Measurements from ENCODE around the gene HS3ST3B1. TPM values are rescaled to one million over a fixed set of nuclear protein-coding genes. Genes with fewer than 3 reads are reported as not detected.

HS3ST3B1 gene
- total RNA-seq, 2 donors from 2014 or later = 10.7 to 14.5 TPM

DNA sequence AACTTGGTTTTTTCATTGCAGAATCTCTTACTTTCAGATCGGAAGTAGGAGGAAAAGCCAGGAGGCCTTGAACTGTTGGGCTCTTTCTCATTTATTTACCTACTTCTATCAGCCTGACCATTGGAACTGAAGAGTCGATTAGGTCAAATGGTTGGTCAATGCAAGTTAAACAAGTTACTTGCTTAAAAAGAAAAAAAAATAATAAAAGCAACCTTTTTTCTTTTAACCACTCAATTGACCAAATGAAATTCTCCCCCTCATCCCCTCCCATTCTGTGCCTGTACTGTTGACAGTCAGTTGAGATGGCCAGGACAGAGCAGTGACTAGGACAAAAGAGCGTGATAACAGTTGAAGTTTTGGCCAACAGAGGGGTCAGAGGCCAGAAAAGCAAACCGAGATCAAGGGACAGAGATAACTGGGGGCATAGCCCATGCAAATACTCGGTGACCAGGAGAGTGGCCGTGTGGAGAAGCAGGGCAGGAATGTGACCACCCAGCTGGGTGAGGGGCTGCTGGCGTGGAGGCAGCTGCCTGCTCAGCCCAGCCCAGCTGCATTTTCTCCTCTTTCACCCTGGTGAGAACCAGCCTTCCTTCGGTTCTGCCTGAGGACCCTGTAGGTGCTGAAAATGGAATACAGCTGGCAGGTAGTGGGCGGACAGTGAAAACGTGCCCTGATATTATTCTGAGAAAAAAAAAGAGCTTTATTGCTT is 72.2 kb downstream of the HS3ST3B1 start:
- no peak overlapping the region for H3K27ac Mint-ChIP-seq
- no peaks in the 10 kb centered on the region for H3K36me3 Mint-ChIP-seq (ENCODE audit: low read depth)
- ATAC-seq (replicated peaks) = no peak
- H3K27me3 Mint-ChIP-seq = no peaks in the 10 kb centered on the region
- H3K4me1 Mint-ChIP-seq = no peaks in the 10 kb centered on the region
- H3K9me3 Mint-ChIP-seq = no peaks in the 10 kb centered on the region
- H3K4me3 Mint-ChIP-seq = no peak overlapping the region

DNA sequence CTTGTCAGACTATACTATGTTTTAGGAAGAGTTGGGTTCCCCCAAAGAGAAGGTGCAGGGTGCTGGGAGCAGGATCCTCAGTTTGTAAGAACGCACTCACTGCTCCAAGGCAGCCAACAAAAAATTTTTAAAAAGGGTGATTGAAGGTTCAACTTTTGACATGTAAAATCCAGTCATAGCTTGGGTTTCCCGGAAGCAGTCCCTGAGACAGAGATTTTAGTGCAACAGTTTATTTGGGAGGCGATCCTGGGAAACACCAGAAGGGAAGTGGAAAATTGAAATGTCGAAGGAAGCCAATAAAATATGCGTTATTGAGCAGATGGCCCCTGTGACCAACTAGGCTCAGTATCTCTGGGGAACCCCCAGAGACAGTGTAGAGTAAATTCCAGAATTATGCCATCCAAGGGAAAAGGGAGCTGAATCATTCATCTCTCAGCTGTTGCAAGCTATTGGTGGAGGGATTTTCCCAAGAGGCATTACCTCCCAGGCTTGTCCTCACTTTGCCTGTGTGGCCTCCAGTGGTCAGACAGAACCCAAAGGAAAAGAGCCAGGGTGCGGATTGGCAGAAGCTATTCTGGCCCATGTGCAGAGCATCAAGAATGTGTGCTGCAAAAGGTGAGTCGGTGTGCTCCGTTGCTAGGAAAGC is 72.9 kb downstream of the HS3ST3B1 start:
- no peaks in the 10 kb centered on the region for H3K27me3 Mint-ChIP-seq
- H3K27ac Mint-ChIP-seq = no peak overlapping the region
- no peak for ATAC-seq (replicated peaks)
- H3K36me3 Mint-ChIP-seq (ENCODE audit: low read depth) = no peaks in the 10 kb centered on the region
- no peak overlapping the region for H3K4me3 Mint-ChIP-seq
- no peaks in the 10 kb centered on the region for H3K9me3 Mint-ChIP-seq
- no peaks in the 10 kb centered on the region for H3K4me1 Mint-ChIP-seq

DNA sequence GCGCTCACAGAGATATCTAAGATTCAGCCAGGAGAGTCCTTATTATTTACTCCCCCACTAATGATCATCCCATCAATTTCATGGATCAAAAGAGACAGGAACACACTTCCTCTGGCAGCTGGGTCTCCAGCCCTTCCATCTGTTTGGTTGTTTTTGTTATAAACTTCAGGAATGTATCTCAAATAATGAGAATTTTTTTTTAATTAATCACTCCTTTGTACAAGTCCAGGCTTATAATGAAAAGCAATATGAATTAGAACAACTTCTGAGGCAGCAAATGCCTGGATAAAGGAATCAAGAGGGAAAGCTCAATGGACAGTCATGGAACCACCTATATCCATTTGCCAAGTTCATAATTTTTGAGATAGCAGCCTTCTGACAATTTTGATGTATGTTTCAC is 73.4 kb downstream of the HS3ST3B1 start:
- H3K9me3 Mint-ChIP-seq = no peaks in the 10 kb centered on the region
- H3K36me3 Mint-ChIP-seq (ENCODE audit: low read depth) = no peaks in the 10 kb centered on the region
- no peak overlapping the region for H3K4me3 Mint-ChIP-seq
- H3K27ac Mint-ChIP-seq = no peak overlapping the region
- H3K4me1 Mint-ChIP-seq = no peaks in the 10 kb centered on the region
- H3K27me3 Mint-ChIP-seq = no peaks in the 10 kb centered on the region
- no peak for ATAC-seq (replicated peaks)

DNA sequence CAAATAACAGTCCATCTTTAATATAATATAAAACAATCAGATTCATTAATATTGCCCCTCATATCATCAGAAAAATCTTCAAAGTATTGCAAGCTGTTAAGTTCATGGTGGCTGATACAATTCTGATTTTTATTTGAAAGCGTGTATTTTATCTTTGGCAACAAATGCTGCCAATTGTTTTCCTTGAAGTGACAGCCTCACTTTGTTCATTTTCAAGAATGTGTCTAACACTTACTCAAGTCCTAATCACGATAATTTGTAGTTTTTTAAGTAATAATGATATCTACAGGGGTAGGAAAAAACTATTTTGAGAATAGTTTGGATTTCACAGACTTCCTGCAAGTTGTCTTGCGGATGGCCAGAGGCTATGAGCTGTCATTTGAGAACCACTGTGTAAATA is 75.8 kb downstream of the HS3ST3B1 start:
- no peak for ATAC-seq (replicated peaks)
- Mint-ChIP-seq H3K27ac (no peak overlapping the region), H3K27me3 (no peaks in the 10 kb centered on the region), H3K36me3 (ENCODE audit: low read depth) (no peaks in the 10 kb centered on the region), H3K9me3 (no peaks in the 10 kb centered on the region), H3K4me3 (no peak overlapping the region), H3K4me1 (no peaks in the 10 kb centered on the region)

DNA sequence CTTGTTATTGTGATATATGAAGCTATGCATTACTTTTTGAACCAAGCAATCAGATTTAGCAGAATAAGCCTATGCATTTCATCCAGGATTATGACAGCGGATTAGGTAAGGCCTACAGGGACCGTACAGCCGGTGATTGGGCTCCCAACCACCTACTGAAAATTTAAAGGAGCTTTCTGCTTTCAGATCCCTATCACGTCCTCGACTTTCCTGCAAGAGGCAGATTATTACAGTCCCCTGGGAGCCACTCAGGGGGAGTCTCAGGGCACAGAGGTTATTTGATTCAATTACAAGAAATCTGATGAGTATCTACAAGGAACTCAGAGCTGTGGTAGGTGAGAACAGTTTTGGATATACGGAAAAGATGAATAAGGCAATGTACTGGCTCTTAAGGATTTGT is 80.7 kb downstream of the HS3ST3B1 start:
- Mint-ChIP-seq H3K27me3 (no peaks in the 10 kb centered on the region), H3K36me3 (ENCODE audit: low read depth) (no peaks in the 10 kb centered on the region)

DNA sequence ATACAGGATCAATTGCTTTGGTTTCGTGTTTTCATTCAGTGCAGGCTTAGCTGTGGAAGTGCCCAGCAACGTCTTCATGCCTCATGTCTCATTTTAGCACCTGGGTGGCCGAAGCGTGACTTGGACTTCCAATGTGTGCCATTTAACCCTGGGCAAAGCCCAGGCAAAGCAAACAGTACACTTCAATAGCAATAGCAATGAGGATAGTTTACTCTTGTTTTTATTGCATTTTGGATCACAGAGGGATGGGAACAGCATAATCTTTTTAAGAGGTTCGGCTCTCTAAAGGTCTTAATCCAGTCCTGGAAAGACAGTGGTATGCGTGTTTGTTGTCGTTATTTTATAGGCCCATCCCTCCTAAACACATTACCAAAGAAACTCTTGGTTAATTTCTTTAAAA is 86.2 kb downstream of the HS3ST3B1 start:
- H3K9me3 Mint-ChIP-seq = peaks cover 10% of the 10 kb centered on the region
- no peak for ATAC-seq (replicated peaks)
- H3K36me3 Mint-ChIP-seq (ENCODE audit: low read depth) = no peaks in the 10 kb centered on the region
- no peak overlapping the region for H3K27ac Mint-ChIP-seq
- H3K4me3 Mint-ChIP-seq = no peak overlapping the region
- H3K4me1 Mint-ChIP-seq = no peaks in the 10 kb centered on the region
- H3K27me3 Mint-ChIP-seq = no peaks in the 10 kb centered on the region

More for the DNA sequence above, 80.7 kb downstream of the HS3ST3B1 start:
- Mint-ChIP-seq H3K4me1 (no peaks in the 10 kb centered on the region), H3K9me3 (no peaks in the 10 kb centered on the region), H3K4me3 (no peak overlapping the region), H3K27ac (no peak overlapping the region)
- ATAC-seq (replicated peaks) = no peak

DNA sequence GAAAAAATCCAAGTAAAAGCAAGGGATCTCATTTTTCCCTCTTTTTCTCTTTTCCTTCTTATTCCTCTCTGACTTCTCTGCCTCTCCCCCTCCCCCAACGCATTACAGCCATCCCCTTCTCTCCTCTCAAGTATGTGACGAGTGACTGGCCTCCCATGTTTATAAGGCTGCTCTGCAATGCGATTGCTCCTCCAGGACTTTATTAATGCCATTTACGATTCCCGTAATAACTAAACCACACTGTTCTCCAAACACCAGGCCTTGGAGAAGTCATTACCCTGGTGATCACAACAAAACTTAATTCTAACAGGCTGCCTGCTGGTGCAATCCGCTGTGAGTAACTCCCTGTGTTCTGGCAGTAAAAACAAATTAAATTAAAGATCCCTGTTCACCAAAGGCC is 88.8 kb downstream of the HS3ST3B1 start:
- Mint-ChIP-seq H3K4me3 (no peak overlapping the region), H3K27ac (no peak overlapping the region), H3K27me3 (no peaks in the 10 kb centered on the region), H3K36me3 (ENCODE audit: low read depth) (no peaks in the 10 kb centered on the region), H3K9me3 (peaks cover 16% of the 10 kb centered on the region), H3K4me1 (no peaks in the 10 kb centered on the region)
- ATAC-seq (replicated peaks) = no peak

DNA sequence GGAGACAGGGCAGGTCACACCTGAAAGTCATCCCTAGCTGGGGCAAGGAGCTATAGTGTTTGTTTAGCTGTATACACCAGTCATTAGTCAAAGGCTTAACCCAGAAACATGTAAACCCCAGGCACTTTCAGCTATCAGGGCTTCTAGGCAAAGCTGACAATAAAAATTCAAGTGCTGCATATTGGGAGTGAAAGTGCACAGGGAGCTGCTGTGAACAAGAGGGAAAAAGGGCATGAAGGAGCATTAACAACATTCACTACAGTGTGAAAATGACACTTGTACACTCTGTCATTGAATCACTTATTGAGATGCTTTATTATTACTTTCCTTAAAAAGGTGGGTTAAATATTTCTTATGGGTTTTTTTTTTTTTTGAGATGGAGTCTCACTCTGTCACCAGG is 92.8 kb downstream of the HS3ST3B1 start:
- ATAC-seq (replicated peaks) = no peak
- H3K27me3 Mint-ChIP-seq = no peaks in the 10 kb centered on the region
- no peak overlapping the region for H3K27ac Mint-ChIP-seq
- no peaks in the 10 kb centered on the region for H3K36me3 Mint-ChIP-seq (ENCODE audit: low read depth)
- H3K9me3 Mint-ChIP-seq = peaks cover 23% of the 10 kb centered on the region
- no peak overlapping the region for H3K4me3 Mint-ChIP-seq
- H3K4me1 Mint-ChIP-seq = no peaks in the 10 kb centered on the region

DNA sequence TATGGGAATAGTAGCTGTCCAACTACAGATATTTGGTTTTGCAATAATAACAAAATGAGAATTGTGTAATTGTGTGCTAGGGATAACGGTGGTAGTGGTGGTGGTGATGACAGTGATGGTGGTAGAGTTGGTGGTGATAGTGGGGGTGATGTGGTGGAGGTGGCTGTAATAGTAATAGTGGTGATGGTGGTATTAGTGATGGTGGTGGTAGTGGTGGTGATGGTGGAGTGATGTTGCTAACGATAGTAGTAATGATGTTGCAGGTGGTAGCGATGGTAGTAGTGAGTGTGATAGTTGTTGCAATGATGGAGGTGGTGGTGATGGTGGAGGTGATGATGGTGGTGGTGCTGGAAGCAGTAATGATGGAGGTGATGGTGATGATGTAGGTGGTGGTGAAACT is 94.4 kb downstream of the HS3ST3B1 start:
- ATAC-seq (replicated peaks) = no peak
- no peaks in the 10 kb centered on the region for H3K27me3 Mint-ChIP-seq
- H3K9me3 Mint-ChIP-seq = peaks cover 23% of the 10 kb centered on the region
- H3K4me1 Mint-ChIP-seq = no peaks in the 10 kb centered on the region
- H3K27ac Mint-ChIP-seq = no peak overlapping the region
- H3K4me3 Mint-ChIP-seq = no peak overlapping the region
- no peaks in the 10 kb centered on the region for H3K36me3 Mint-ChIP-seq (ENCODE audit: low read depth)

DNA sequence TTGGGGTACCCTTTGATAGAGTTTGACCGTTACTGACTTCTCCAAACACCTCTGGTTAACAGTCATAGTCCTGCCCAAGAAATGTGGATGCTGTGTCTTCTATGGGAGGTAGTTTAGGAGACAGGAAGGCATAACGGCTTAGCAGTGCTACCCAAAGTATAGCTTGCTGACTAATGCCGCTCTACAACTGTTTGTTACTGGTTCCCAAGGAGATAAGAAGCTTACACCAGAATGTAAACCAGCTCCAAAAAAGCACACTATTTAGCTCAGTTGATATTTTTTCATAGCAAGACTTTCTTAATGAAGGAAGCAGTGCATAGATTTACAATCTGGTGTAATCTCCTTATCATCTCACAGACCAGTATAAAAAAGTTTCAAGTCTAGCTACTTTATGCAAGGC is 95.7 kb downstream of the HS3ST3B1 start:
- Mint-ChIP-seq H3K36me3 (ENCODE audit: low read depth) (no peaks in the 10 kb centered on the region), H3K4me3 (no peak overlapping the region), H3K4me1 (peaks cover under 1% of the 10 kb centered on the region), H3K27ac (no peak overlapping the region), H3K27me3 (no peaks in the 10 kb centered on the region), H3K9me3 (peaks cover 17% of the 10 kb centered on the region)
- no peak for ATAC-seq (replicated peaks)

DNA sequence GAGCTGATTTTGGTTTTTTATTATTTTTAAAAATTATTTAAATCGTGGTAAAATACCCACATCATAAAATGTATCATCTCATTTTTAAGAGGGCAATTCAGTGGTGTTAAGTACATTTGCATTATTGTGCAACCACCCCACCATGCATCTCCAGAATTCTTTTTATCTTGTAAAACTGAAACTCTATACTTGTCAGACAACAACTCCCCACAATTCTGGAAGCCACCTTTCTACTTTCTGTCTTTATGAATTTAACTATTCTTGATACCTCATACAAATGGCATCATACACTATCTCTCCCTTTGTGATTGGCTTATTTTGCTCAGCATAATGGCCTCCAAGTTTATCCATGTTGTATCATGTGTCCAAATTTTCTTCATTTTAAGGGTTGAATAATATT is 97.9 kb downstream of the HS3ST3B1 start:
- Mint-ChIP-seq H3K36me3 (ENCODE audit: low read depth) (no peaks in the 10 kb centered on the region), H3K9me3 (peaks cover 7% of the 10 kb centered on the region), H3K27me3 (no peaks in the 10 kb centered on the region), H3K4me3 (no peak overlapping the region), H3K27ac (no peak overlapping the region), H3K4me1 (peaks cover 10% of the 10 kb centered on the region)
- ATAC-seq (replicated peaks) = peak; percentile 21

Other genes starting within 250 kb of the HS3ST3B1 start
- gene COX10, start 231.6 kb upstream of the HS3ST3B1 start, total RNA-seq = 10 to 100 TPM; 16.0 to 30.1 TPM
- not detected for gene CDRT15, start 64.2 kb upstream of the HS3ST3B1 start, total RNA-seq